ENCODE data around the gene NCF1.
"Not testable (repeated sequence)": the region's sequence is repeated elsewhere in the genome, so short reads cannot be mapped to it uniquely, and the experiment has no call there.

NCF1 gene

GRCh38 chr7:74758268-74758667 lies 15.5 kb upstream of the NCF1 start:
- H3K4me3 ChIP-seq (ENCODE audit: low read depth in 1 of 5, low read length in 5 of 5); H3K9me3 ChIP-seq (ENCODE audit: control insufficient read depth in 5 of 5, low read length in 5 of 5); H3K9ac ChIP-seq (ENCODE audit: low read length in 5 of 5); H3K27me3 ChIP-seq (ENCODE audit: control insufficient read depth in 5 of 5, insufficient read depth in 4 of 5, low read length in 5 of 5); H3K4me1 ChIP-seq (ENCODE audit: control insufficient read depth in 5 of 5, insufficient read depth in 5 of 5, low read length in 5 of 5); H3K27ac ChIP-seq (ENCODE audit: low read depth, low read length); H3K36me3 ChIP-seq (ENCODE audit: control insufficient read depth in 5 of 5, insufficient read depth in 5 of 5, low read length in 5 of 5): not testable (repeated sequence)

- not testable (repeated sequence) for H3K9ac ChIP-seq (ENCODE audit: low read length in 5 of 5); H3K36me3 ChIP-seq (ENCODE audit: control insufficient read depth in 5 of 5, insufficient read depth in 5 of 5, low read length in 5 of 5); H3K27ac ChIP-seq (ENCODE audit: low read depth, low read length)
Observed at GRCh38 chr7:74758982-74759381, 14.8 kb upstream of the NCF1 start.

DNA sequence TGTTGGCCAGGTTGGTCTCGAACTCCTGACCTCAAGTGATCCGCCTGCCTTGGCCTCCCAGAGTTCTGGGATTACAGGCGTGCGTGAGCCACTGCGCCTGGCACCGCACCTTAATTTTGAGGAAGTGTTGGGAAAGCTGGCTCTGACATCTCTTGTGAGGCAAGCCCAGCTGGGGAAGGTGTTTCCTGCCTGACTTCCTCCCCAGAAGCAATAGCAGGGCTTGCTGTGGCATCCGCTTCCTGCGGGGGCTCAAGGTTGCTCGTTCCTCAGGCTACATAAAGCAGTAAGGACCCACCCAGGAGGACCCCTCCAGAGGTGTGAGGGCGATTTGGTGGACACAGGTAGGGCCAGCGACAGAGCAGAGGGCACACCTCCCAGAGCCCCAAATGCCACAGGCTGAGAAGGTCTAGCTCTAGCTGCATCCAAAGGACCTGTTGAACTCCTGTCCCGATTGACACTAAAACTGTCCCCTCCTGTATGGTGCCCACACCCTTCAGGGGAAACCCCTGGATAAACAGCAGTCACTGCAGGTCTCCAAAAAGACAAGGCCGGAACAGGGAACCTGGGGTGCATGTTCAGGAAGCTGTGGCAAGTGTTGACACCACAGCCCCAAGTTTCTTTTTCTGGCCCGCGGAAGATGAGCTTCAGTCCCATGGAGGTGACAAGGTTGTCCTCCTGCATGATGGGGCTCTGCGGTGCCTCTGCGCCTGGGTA lies 8.4 kb upstream of the NCF1 start:
- H3K36me3 ChIP-seq (ENCODE audit: control insufficient read depth in 5 of 5, insufficient read depth in 5 of 5, low read length in 5 of 5); H3K27me3 ChIP-seq (ENCODE audit: control insufficient read depth in 5 of 5, insufficient read depth in 4 of 5, low read length in 5 of 5): not testable (repeated sequence)

More at GRCh38 chr7:74758982-74759381, 14.8 kb upstream of the NCF1 start:
- not testable (repeated sequence) for H3K9me3 ChIP-seq (ENCODE audit: control insufficient read depth in 5 of 5, low read length in 5 of 5); H3K4me3 ChIP-seq (ENCODE audit: low read depth in 1 of 5, low read length in 5 of 5); H3K27me3 ChIP-seq (ENCODE audit: control insufficient read depth in 5 of 5, insufficient read depth in 4 of 5, low read length in 5 of 5); H3K4me1 ChIP-seq (ENCODE audit: control insufficient read depth in 5 of 5, insufficient read depth in 5 of 5, low read length in 5 of 5)

GRCh38 chr7:74766509-74766908 lies 7.3 kb upstream of the NCF1 start:
- not testable (repeated sequence) for H3K4me1 ChIP-seq (ENCODE audit: control insufficient read depth in 5 of 5, insufficient read depth in 5 of 5, low read length in 5 of 5); H3K4me3 ChIP-seq (ENCODE audit: low read depth in 1 of 5, low read length in 5 of 5); H3K27ac ChIP-seq (ENCODE audit: low read depth, low read length); H3K9me3 ChIP-seq (ENCODE audit: control insufficient read depth in 5 of 5, low read length in 5 of 5); H3K9ac ChIP-seq (ENCODE audit: low read length in 5 of 5); H3K36me3 ChIP-seq (ENCODE audit: control insufficient read depth in 5 of 5, insufficient read depth in 5 of 5, low read length in 5 of 5); H3K27me3 ChIP-seq (ENCODE audit: control insufficient read depth in 5 of 5, insufficient read depth in 4 of 5, low read length in 5 of 5)

More for the DNA sequence above, 8.4 kb upstream of the NCF1 start:
- H3K4me1 ChIP-seq (ENCODE audit: control insufficient read depth in 5 of 5, insufficient read depth in 5 of 5, low read length in 5 of 5); H3K9me3 ChIP-seq (ENCODE audit: control insufficient read depth in 5 of 5, low read length in 5 of 5); H3K9ac ChIP-seq (ENCODE audit: low read length in 5 of 5); H3K4me3 ChIP-seq (ENCODE audit: low read depth in 1 of 5, low read length in 5 of 5); H3K27ac ChIP-seq (ENCODE audit: low read depth, low read length): not testable (repeated sequence)

DNA sequence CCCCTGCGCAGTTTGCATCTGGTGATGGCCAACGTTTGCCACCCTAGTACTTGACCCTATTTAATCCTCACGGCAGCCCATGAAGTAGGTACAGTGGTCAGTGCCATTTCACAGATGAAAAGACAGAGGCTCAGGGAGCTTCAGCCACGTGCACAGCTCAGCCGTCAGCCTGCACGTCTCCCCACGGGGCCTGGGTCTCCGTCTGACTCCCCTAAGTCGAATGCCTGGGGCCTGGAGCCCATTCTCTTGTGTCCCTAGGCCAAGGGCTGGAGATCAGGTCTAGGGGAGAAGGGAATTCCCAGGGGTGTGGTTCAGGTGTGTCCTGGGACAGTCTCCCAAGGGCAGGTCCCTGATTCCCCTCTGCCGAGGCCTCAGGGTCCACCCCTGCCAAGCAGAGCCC lies 6.8 kb upstream of the NCF1 start:
- H3K4me3 ChIP-seq (ENCODE audit: low read depth in 1 of 5, low read length in 5 of 5); H3K9ac ChIP-seq (ENCODE audit: low read length in 5 of 5); H3K4me1 ChIP-seq (ENCODE audit: control insufficient read depth in 5 of 5, insufficient read depth in 5 of 5, low read length in 5 of 5); H3K36me3 ChIP-seq (ENCODE audit: control insufficient read depth in 5 of 5, insufficient read depth in 5 of 5, low read length in 5 of 5); H3K27ac ChIP-seq (ENCODE audit: low read depth, low read length); H3K9me3 ChIP-seq (ENCODE audit: control insufficient read depth in 5 of 5, low read length in 5 of 5); H3K27me3 ChIP-seq (ENCODE audit: control insufficient read depth in 5 of 5, insufficient read depth in 4 of 5, low read length in 5 of 5): not testable (repeated sequence)

GRCh38 chr7:74770062-74770461 lies 3.7 kb upstream of the NCF1 start:
- not testable (repeated sequence) for H3K9ac ChIP-seq (ENCODE audit: low read length in 5 of 5); H3K36me3 ChIP-seq (ENCODE audit: control insufficient read depth in 5 of 5, insufficient read depth in 5 of 5, low read length in 5 of 5); H3K27me3 ChIP-seq (ENCODE audit: control insufficient read depth in 5 of 5, insufficient read depth in 4 of 5, low read length in 5 of 5); H3K9me3 ChIP-seq (ENCODE audit: control insufficient read depth in 5 of 5, low read length in 5 of 5); H3K27ac ChIP-seq (ENCODE audit: low read depth, low read length); H3K4me1 ChIP-seq (ENCODE audit: control insufficient read depth in 5 of 5, insufficient read depth in 5 of 5, low read length in 5 of 5); H3K4me3 ChIP-seq (ENCODE audit: low read depth in 1 of 5, low read length in 5 of 5)

DNA sequence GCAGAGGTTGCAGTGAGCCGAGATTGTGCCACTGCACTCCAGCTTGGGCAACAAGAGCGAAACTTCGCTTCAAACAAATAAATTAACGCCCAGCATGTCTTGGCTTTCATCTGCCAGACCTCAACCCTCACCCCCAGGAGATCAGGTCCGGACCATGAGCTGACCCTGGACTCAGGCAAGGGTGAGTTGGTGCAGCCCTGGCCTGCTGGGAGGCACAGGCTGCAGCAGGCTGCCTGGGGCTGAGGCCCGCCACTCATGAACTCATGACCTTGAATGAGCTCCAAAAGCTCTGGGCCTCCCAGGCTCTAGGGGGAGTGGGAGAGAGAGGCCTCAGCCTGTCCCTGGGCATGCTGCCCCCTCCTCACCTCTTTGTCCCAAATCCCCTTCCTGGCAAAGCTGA lies 1.7 kb upstream of the NCF1 start:
- not testable (repeated sequence) for H3K4me1 ChIP-seq (ENCODE audit: control insufficient read depth in 5 of 5, insufficient read depth in 5 of 5, low read length in 5 of 5); H3K9me3 ChIP-seq (ENCODE audit: control insufficient read depth in 5 of 5, low read length in 5 of 5); H3K27ac ChIP-seq (ENCODE audit: low read depth, low read length); H3K36me3 ChIP-seq (ENCODE audit: control insufficient read depth in 5 of 5, insufficient read depth in 5 of 5, low read length in 5 of 5); H3K27me3 ChIP-seq (ENCODE audit: control insufficient read depth in 5 of 5, insufficient read depth in 4 of 5, low read length in 5 of 5); H3K4me3 ChIP-seq (ENCODE audit: low read depth in 1 of 5, low read length in 5 of 5); H3K9ac ChIP-seq (ENCODE audit: low read length in 5 of 5)

- H3K4me3 ChIP-seq (ENCODE audit: low read depth in 1 of 5, low read length in 5 of 5); H3K36me3 ChIP-seq (ENCODE audit: control insufficient read depth in 5 of 5, insufficient read depth in 5 of 5, low read length in 5 of 5); H3K4me1 ChIP-seq (ENCODE audit: control insufficient read depth in 5 of 5, insufficient read depth in 5 of 5, low read length in 5 of 5); H3K9ac ChIP-seq (ENCODE audit: low read length in 5 of 5); H3K27ac ChIP-seq (ENCODE audit: low read depth, low read length); H3K27me3 ChIP-seq (ENCODE audit: control insufficient read depth in 5 of 5, insufficient read depth in 4 of 5, low read length in 5 of 5); H3K9me3 ChIP-seq (ENCODE audit: control insufficient read depth in 5 of 5, low read length in 5 of 5): not testable (repeated sequence)
Observed at GRCh38 chr7:74775111-74775510, 1.3 kb downstream of the NCF1 start.

GRCh38 chr7:74779053-74779452 lies 5.2 kb downstream of the NCF1 start:
- H3K27ac ChIP-seq (ENCODE audit: low read depth, low read length); H3K9ac ChIP-seq (ENCODE audit: low read length in 5 of 5); H3K36me3 ChIP-seq (ENCODE audit: control insufficient read depth in 5 of 5, insufficient read depth in 5 of 5, low read length in 5 of 5); H3K4me1 ChIP-seq (ENCODE audit: control insufficient read depth in 5 of 5, insufficient read depth in 5 of 5, low read length in 5 of 5); H3K27me3 ChIP-seq (ENCODE audit: control insufficient read depth in 5 of 5, insufficient read depth in 4 of 5, low read length in 5 of 5); H3K4me3 ChIP-seq (ENCODE audit: low read depth in 1 of 5, low read length in 5 of 5); H3K9me3 ChIP-seq (ENCODE audit: control insufficient read depth in 5 of 5, low read length in 5 of 5): not testable (repeated sequence)

GRCh38 chr7:74781746-74782145 lies 7.9 kb downstream of the NCF1 start:
- H3K9ac ChIP-seq (ENCODE audit: low read length in 5 of 5); H3K4me3 ChIP-seq (ENCODE audit: low read depth in 1 of 5, low read length in 5 of 5); H3K27me3 ChIP-seq (ENCODE audit: control insufficient read depth in 5 of 5, insufficient read depth in 4 of 5, low read length in 5 of 5); H3K4me1 ChIP-seq (ENCODE audit: control insufficient read depth in 5 of 5, insufficient read depth in 5 of 5, low read length in 5 of 5); H3K36me3 ChIP-seq (ENCODE audit: control insufficient read depth in 5 of 5, insufficient read depth in 5 of 5, low read length in 5 of 5); H3K27ac ChIP-seq (ENCODE audit: low read depth, low read length); H3K9me3 ChIP-seq (ENCODE audit: control insufficient read depth in 5 of 5, low read length in 5 of 5): not testable (repeated sequence)

DNA sequence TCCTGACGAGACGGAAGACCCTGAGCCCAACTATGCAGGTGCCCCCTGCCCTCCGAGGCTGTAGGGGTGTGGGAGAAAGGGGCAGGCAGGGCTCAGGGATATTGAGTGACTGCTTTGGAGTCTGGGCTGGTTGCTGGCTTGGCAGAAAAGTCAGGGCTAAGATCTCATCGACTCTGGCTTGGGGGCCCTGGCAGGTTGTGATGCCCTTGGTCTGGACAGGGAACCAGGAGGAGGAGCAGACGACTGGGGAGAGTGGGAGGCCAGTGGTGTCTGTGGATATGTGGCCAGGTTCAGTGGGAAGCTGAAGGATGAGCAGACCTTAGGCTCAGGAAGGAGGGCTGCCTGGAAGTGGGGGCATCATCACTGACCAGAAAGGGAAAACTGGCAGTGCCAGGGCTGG lies 9.8 kb downstream of the NCF1 start:
- H3K4me1 ChIP-seq (ENCODE audit: control insufficient read depth in 5 of 5, insufficient read depth in 5 of 5, low read length in 5 of 5); H3K27me3 ChIP-seq (ENCODE audit: control insufficient read depth in 5 of 5, insufficient read depth in 4 of 5, low read length in 5 of 5); H3K36me3 ChIP-seq (ENCODE audit: control insufficient read depth in 5 of 5, insufficient read depth in 5 of 5, low read length in 5 of 5); H3K4me3 ChIP-seq (ENCODE audit: low read depth in 1 of 5, low read length in 5 of 5); H3K9ac ChIP-seq (ENCODE audit: low read length in 5 of 5); H3K27ac ChIP-seq (ENCODE audit: low read depth, low read length); H3K9me3 ChIP-seq (ENCODE audit: control insufficient read depth in 5 of 5, low read length in 5 of 5): not testable (repeated sequence)

Data from subcutaneous abdominal adipose tissue (tissue), 5 donors.